OCI-LY7 (cell line): ENCODE results near the gene PDZD2.

ENCODE experiments used
- EZH2phosphoT487 ChIP-seq: fragments of 200-600 bp; sonication (generic); IDR thresholded peaks from 2 replicates; pipeline ENCODE4 v1.6.1; 2018; ENCODE audit warnings: low read depth, borderline replicate concordance, mild to moderate bottlenecking, mixed run types, antibody characterized with exemption, low read length, moderate library complexity, mixed read lengths
- TF ChIP-seq, protein P1 (sequence below): fragments of 200-600 bp; sonication (generic); conservative IDR thresholded peaks from 2 replicates; pipeline ENCODE4 v1.5.1; 2014; ENCODE audit warnings: mild to moderate bottlenecking, antibody characterized with exemption, low read length, moderate library complexity, mixed read lengths

DNA sequence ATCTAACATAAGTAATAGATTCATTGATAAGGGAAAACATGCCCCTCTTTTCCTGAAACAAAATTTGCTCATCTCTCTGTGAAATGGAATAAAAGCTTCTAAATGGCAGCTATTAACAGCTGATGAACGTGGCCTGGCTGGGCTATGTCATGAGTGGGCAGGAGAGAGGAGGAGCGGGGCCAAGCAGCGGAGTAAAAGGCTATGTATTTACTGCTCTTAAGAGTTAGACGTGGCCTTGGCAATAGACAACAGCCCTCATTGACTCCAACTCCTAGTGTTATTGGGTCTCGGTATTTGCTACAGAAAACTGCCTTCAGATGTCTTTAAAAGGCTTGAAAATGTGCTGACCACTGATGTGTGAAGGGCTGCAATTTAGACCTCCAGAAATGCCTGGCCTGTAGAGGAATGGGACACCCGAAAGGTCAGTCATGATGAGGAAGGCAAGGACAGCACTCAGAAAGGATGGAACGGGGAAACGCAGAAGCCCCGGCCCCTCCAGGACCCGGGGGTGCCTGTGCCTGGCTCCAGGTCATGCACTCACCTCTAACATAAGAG lies 116.8 kb downstream of the PDZD2 start:
- TF ChIP-seq, protein P1, sequence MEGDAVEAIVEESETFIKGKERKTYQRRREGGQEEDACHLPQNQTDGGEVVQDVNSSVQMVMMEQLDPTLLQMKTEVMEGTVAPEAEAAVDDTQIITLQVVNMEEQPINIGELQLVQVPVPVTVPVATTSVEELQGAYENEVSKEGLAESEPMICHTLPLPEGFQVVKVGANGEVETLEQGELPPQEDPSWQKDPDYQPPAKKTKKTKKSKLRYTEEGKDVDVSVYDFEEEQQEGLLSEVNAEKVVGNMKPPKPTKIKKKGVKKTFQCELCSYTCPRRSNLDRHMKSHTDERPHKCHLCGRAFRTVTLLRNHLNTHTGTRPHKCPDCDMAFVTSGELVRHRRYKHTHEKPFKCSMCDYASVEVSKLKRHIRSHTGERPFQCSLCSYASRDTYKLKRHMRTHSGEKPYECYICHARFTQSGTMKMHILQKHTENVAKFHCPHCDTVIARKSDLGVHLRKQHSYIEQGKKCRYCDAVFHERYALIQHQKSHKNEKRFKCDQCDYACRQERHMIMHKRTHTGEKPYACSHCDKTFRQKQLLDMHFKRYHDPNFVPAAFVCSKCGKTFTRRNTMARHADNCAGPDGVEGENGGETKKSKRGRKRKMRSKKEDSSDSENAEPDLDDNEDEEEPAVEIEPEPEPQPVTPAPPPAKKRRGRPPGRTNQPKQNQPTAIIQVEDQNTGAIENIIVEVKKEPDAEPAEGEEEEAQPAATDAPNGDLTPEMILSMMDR = no peak
- no peak for TF ChIP-seq EZH2phosphoT487
